Neural cell (in vitro differentiated cells): ENCODE measurements around the gene ZBTB32.

Experiments
- POLR2AphosphoS5 ChIP-seq: IDR thresholded peaks from 2 replicates; pipeline ENCODE4 v1.6.1; 2012
- RAD21 ChIP-seq: fragments of 450-650 bp; conservative IDR thresholded peaks from 2 replicates; pipeline ENCODE4 v1.6.1; 2014; ENCODE audit warnings: antibody characterized with exemption, mild to moderate bottlenecking, moderate library complexity
- REST ChIP-seq: IDR thresholded peaks from 2 replicates; pipeline ENCODE4 v1.6.1; 2012; ENCODE audit warnings: borderline replicate concordance
- TF ChIP-seq, protein P1 (sequence below): fragments of 450-650 bp; IDR thresholded peaks from 2 replicates; pipeline ENCODE4 v1.5.1; 2014; ENCODE audit warnings: antibody characterized with exemption, mild to moderate bottlenecking, moderate library complexity; ENCODE audit not compliant: poor library complexity, severe bottlenecking

- TF ChIP-seq POLR2AphosphoS5 (no peak), RAD21 (no peak), REST (no peak)
- TF ChIP-seq, protein P1, sequence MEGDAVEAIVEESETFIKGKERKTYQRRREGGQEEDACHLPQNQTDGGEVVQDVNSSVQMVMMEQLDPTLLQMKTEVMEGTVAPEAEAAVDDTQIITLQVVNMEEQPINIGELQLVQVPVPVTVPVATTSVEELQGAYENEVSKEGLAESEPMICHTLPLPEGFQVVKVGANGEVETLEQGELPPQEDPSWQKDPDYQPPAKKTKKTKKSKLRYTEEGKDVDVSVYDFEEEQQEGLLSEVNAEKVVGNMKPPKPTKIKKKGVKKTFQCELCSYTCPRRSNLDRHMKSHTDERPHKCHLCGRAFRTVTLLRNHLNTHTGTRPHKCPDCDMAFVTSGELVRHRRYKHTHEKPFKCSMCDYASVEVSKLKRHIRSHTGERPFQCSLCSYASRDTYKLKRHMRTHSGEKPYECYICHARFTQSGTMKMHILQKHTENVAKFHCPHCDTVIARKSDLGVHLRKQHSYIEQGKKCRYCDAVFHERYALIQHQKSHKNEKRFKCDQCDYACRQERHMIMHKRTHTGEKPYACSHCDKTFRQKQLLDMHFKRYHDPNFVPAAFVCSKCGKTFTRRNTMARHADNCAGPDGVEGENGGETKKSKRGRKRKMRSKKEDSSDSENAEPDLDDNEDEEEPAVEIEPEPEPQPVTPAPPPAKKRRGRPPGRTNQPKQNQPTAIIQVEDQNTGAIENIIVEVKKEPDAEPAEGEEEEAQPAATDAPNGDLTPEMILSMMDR: no peak
These were observed 14.5 kb upstream of the ZBTB32 start for GRCh38 chr19:35689836-35690235.
